Esophagus squamous epithelium (tissue), 4 donors: Measurements from ENCODE around the gene SYT14.

Experiments used
- CTCF ChIP-seq, 6 experiments: fragments of 450-650 bp in 4 of 6; fragments of 200-600 bp in 2 of 6; sonication (generic) in 2 of 6; IDR thresholded peaks; one replicate each; pipeline ENCODE4 v1.5.1; 2016 to 2019; ENCODE audit warnings: antibody characterized with exemption in 6 of 6, mild to moderate bottlenecking in 4 of 6, moderate library complexity in 4 of 6
- POLR2A ChIP-seq, 4 donors: fragments of 450-650 bp; IDR thresholded peaks; one replicate each; pipeline ENCODE4 v1.6.1; 2017; ENCODE audit warnings: antibody characterized with exemption in 4 of 4, mild to moderate bottlenecking in 4 of 4, moderate library complexity in 3 of 4

GRCh38 chr1:210129092-210129491 is 191.1 kb downstream of the SYT14 start:
- TF ChIP-seq CTCF (IDR thresholded peaks at IDR 0.05) (no peak), POLR2A (IDR thresholded peaks at IDR 0.05) (no peak)
